Ammon's horn (tissue), 1 donor: ENCODE measurements around the gene SH2D4B.

Experiments used
- DNase-seq: peaks from one replicate; pipeline ENCODE4 v3.0.0-alpha.2; 2016; ENCODE audit warnings: low spot score

The SH2D4B gene

GRCh38 chr10:80686734-80687475 lies 149.2 kb downstream of the SH2D4B start:
- DNase-seq = no peak

- no peak for DNase-seq
Measured at GRCh38 chr10:80687476-80687789, 149.7 kb downstream of the SH2D4B start.

GRCh38 chr10:80690434-80690833 lies 152.7 kb downstream of the SH2D4B start:
- DNase-seq = no peak

- DNase-seq = no peak
Measured at GRCh38 chr10:80691441-80691840, 153.7 kb downstream of the SH2D4B start.

- DNase-seq = peak; percentile 13
Measured at GRCh38 chr10:80693565-80693964, 155.9 kb downstream of the SH2D4B start.

GRCh38 chr10:80694930-80695329 lies 157.2 kb downstream of the SH2D4B start:
- DNase-seq = no peak
